Renal cortical epithelial cell (primary cell): ENCODE measurements around the gene KLHDC7A. TPM values are rescaled to one million over a fixed set of nuclear protein-coding genes. Genes with fewer than 3 reads are reported as not detected.

ENCODE experiments used
- DNase-seq: peaks from one replicate; pipeline ENCODE4 v3.0.0-alpha.2; 2011; ENCODE audit warnings: low read depth
- total RNA-seq: library from RNA; depleted of rRNA; stranded (reverse); fragments of >200 nt; gene quantifications from 2 replicates; pipeline ENCODE4 v1.2.3, GENCODE V29; 2014

KLHDC7A gene
- total RNA-seq, 1 donor from 2014 or later, result 28.3 TPM

- DNase-seq, result no peak
Measured at GRCh38 chr1:18508084-18508483, 27.4 kb downstream of the KLHDC7A start.

GRCh38 chr1:18511149-18511873, 30.6 kb downstream of the KLHDC7A start:
- DNase-seq, result no peak

- DNase-seq, result no peak
Measured at GRCh38 chr1:18511874-18512150, 31.1 kb downstream of the KLHDC7A start.

DNA sequence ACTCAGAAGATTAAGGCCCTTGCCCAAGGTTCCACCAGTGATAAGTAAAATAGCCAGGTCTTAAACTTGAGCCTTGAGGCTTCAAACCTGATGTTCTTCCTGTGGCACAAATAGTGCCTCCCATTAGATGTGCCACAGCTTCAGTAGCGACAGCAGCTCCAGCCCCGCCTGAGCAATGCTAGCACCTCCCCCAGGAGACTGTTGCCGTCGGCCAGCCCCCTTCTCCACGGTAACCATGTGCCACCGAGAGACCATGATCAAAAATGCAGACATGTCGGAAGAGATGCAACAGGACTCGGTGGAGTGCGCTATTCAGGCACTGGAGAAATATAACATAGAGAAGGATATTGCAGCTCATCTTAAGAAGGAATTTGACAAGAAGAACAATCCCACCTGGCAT, 32.2 kb downstream of the KLHDC7A start:
- no peak for DNase-seq

GRCh38 chr1:18513995-18514394, 33.3 kb downstream of the KLHDC7A start:
- no peak for DNase-seq

DNA sequence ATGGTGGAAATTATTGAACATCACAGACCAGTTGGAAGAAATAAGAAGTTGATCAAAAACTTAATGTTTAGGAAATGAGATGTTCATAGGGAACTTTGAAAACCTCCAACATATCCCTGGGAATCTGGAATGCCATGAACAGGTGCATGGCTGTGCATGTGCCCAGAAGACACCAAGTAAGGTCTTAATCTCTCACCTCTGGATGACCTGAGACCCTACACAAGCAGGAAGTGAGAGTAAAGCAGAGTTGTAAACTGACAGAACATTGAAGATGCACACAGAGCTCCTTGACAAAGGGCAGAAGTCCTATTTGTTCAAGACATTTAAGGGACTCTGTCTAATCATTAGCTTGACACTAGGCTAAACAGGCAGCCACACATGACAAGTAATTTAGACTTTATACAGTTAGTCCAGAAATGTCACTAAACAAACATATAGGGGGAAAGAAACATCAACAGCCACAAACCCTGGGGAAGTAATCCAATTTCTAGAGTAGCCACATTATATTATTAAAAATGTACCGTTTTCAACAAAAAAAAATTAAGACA, 34.5 kb downstream of the KLHDC7A start:
- no peak for DNase-seq

GRCh38 chr1:18516473-18516872, 35.7 kb downstream of the KLHDC7A start:
- DNase-seq, result no peak

DNA sequence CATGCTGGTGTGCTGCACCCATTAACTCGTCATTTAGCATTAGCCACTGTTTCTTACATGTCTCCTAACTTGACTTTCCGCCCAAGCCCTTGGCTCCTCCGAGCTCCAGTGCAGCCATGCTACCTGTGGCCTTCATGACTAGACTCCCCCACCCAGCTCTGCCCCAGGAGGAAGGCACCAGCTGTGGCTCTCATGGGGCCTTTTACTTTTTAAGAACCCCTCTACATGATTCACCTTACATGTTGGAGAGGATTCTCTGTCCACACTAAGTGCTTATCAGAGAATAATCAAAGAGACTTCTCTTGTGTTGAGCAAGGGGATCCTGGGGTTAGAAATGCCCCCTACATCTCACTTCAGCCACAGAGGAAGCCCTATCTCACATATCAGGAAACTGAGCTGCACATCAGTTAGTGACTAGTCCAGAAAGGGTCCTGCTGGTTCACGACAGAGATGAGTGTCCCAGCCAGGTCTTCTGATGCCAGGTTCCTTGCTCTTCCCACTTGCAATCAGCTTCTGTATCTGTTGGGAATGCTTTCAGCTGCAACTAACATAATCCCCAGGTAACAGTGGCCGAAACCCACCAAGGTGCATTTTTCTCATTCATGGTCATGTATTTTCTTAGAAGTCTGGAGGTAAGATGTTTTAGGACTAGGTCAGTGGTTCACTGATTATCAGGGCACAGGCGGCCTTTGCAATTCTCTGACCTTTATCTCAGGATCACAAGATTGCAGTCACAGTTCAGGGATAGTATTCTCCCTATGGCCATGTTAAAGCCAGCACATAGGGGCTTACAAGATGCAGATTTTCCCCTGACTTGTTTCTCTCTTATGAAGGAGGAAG, 45.9 kb downstream of the KLHDC7A start:
- no peak for DNase-seq

- no peak for DNase-seq
Measured at GRCh38 chr1:18527514-18527913, 46.8 kb downstream of the KLHDC7A start.

- DNase-seq, result no peak
Measured at GRCh38 chr1:18527921-18528320, 47.2 kb downstream of the KLHDC7A start.

DNA sequence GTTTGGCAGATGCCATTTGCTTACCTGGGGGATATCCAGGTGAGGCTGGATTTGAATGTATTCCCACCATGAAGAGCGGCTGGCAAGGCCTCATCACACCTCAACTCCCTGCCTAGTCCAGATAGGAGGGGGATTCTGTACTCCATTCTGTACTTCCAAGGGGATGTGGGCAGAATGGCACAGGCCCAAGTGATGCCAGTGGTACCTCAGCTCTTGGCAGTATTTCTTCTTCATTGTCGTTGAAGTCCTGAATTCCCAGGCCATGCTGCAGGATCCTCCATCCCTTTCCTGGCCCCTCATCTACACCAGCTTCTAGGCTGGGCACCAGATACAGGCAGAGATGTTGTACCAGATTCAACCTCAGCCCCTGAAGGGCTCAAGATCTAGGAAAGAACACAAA, 47.9 kb downstream of the KLHDC7A start:
- no peak for DNase-seq

DNA sequence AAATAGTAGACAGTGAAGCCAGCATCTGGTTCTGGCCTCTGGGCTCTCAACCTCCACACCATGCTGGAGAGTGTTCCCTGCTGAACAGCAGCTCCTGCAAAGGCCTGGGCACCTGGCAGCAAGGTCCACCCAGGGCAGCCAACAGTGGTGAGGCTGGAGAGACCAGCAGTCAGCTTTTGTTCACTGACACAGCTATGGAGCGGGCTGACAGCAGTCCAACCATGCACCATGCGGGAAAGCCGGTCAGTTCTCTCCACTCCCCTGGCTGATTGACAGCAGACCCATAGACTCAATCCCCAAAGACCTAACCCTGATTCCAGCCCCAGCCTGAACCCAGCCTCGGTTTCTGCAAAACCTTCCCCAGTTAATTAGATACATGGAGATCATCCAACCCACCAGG, 49.0 kb downstream of the KLHDC7A start:
- no peak for DNase-seq

GRCh38 chr1:18530587-18531502, 50.1 kb downstream of the KLHDC7A start:
- peak; percentile 9 for DNase-seq

- DNase-seq, result no peak
Measured at GRCh38 chr1:18531503-18531845, 50.7 kb downstream of the KLHDC7A start.

DNA sequence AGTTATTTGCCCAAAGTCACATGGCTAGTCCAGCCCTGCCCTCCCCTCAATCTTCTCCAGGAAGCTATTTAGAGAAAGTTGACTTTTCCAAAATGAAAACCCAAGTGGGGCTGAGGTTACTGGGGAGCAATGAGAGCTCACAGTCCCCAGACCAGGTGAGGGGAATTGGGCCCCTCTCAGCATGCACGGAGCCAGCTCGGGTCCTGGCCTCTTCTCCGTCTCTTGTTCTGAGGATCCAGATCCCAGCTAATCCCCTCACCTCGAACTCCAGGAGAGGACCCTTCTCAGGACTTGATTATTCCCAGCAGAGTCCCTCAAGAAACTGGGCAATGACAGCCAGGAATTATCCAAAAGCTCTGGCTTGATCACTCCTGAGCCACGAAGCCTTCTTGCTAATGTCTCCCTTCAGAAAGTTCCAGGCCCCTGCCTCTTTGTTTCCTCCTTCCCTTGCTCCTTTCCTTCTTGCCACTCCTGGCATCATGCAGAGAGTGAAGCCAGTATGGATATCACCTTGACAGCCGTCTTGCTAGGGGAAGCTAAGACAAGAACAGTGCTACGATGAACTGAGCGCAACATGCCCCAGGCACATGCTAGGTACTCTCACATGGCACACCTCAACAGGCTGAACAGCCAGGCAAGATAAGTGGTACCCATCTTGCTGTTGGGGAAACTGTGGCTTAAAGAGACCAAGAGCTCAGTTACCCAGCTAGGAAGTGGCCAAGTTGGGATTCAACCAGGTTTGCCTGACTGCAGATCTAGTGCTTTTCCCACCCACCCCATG, 51.9 kb downstream of the KLHDC7A start:
- no peak for DNase-seq

- DNase-seq, result no peak
Measured at GRCh38 chr1:18533259-18533658, 52.5 kb downstream of the KLHDC7A start.

DNA sequence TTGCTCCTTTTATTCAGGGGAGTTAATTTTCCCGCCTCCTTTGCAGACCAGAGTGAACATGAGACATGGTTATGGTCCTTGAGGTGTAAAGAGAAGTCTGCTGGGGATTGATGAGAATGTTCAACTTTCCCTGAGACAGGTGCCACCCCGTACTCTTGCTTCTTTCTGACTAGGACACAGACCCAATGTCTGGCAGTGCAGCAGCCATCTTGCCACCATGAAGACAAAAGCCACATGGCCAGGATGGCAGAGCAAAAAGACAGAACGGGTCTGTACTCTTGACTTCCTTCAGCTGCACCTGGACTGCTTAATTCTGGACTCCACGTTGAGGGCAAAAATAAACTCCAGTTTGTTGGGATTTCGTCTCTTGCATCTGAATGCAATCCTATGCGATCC, 54.1 kb downstream of the KLHDC7A start:
- DNase-seq, result no peak
